Tibial nerve (tissue), 3 donors: ENCODE measurements around the gene HSPG2.

Source experiments
- CTCF ChIP-seq, 5 experiments: fragments of 200-600 bp in 3 of 5; fragments of 450-650 bp in 2 of 5; sonication (generic) in 3 of 5; IDR thresholded peaks; one replicate each; pipeline ENCODE4 v1.5.1; 2016 to 2019; ENCODE audit warnings: antibody characterized with exemption in 5 of 5, mild to moderate bottlenecking in 3 of 5, moderate library complexity in 2 of 5
- POLR2A ChIP-seq, 2 donors: fragments of 450-650 bp; IDR thresholded peaks; one replicate each; pipeline ENCODE4 v1.6.1; 2017; ENCODE audit warnings: antibody characterized with exemption in 2 of 2, mild to moderate bottlenecking in 2 of 2, moderate library complexity in 2 of 2

- TF ChIP-seq CTCF (IDR thresholded peaks at IDR 0.05) (no peak), POLR2A (IDR thresholded peaks at IDR 0.05) (no peak)
Observed at GRCh38 chr1:21873761-21874160, 63.3 kb downstream of the HSPG2 start.
